K562 (cell line): ENCODE results near the gene HOXC10. TPM values are rescaled to one million over a fixed set of nuclear protein-coding genes. Genes with fewer than 3 reads are reported as not detected.

Experiments used
- ATAC-seq: fragments of 200-7000 bp; cut with Tn5 transposase; 3 replicates; pipeline ENCODE4 v1.9.1; 2020; ENCODE audit warnings: moderate library complexity
- BruUV-seq: library from RNA; stranded (reverse); fragments of 400-500 nt; replicated peaks from 2 replicates; lab custom pipeline; 2021; lab: Mats Ljungman, UMichigan
- CTCF ChIA-PET: fragments of 300-600 bp; formaldehyde crosslinking; extraction: SDS; loops from one replicate; lab custom pipeline; 2021; ENCODE audit warnings: low intra/inter-chr PET ratio; lab: Yijun Ruan, JAX
- POLR2A ChIA-PET: fragments of 300-600, 350-650 bp; sonication (Branson Sonifier 250); formaldehyde crosslinking; extraction: SDS; loops from one replicate; lab custom pipeline; 2021; ENCODE audit warnings: antibody characterized with exemption, inconsistent platforms; lab: Yijun Ruan, JAX
- DNase-seq, 4 experiments: peaks; one replicate each; pipeline versions ENCODE4 v3.0.0 to v3.0.0-alpha.2; 2011 to 2018; ENCODE audit warnings: low spot score in 3 of 4, mixed read lengths in 3 of 4; ENCODE audit errors: extremely low read depth in 1 of 4
- FAIRE-seq: peaks from 2 replicates; lab custom pipeline; 2011; peaks lifted over from hg19 to GRCh38; lab: Jason Lieb, UNC
- H2AFZ ChIP-seq: 2 replicates; pipeline ENCODE4 v1.6.0; 2011; ENCODE audit warnings: low read depth, low read length, control low read depth, inconsistent platforms
- H3K27ac ChIP-seq: fragments of 200-600 bp; 3 replicates; pipeline ENCODE4 v1.8.0; 2011; ENCODE audit warnings: low read depth, mild to moderate bottlenecking, control low read depth, inconsistent platforms, low read length, moderate library complexity, mixed read lengths; ENCODE audit errors: extremely low read depth
- H3K27me3 ChIP-seq, 2 experiments: fragments of 300-600 bp in 1 of 2; 2 replicates in 1 of 2; 3 replicates in 1 of 2; pipeline versions ENCODE4 v1.6.0 to v1.8.0; 2011; ENCODE audit warnings: inconsistent platforms in 2 of 2, low read length in 2 of 2, mild to moderate bottlenecking in 1 of 2, mixed read lengths in 1 of 2, moderate library complexity in 1 of 2; ENCODE audit not compliant: control insufficient read depth in 2 of 2, insufficient read depth in 2 of 2
- H3K36me3 ChIP-seq: fragments of 300-600 bp; 3 replicates; pipeline ENCODE4 v1.8.0; 2011; ENCODE audit warnings: mild to moderate bottlenecking, low read length, inconsistent platforms; ENCODE audit not compliant: control insufficient read depth, insufficient read depth
- H3K4me1 ChIP-seq, 2 experiments: fragments of 200-600 bp in 1 of 2; replicated peaks in 1 of 2; 2 replicates in 1 of 2; 3 replicates in 1 of 2; pipeline versions ENCODE4 v1.5.1 to v1.8.0; 2011; ENCODE audit warnings: inconsistent platforms in 2 of 2, low read length in 2 of 2, mild to moderate bottlenecking in 1 of 2, mixed read lengths in 1 of 2, moderate library complexity in 1 of 2; ENCODE audit not compliant: control insufficient read depth in 2 of 2, insufficient read depth in 2 of 2
- H3K4me2 ChIP-seq: 2 replicates; pipeline ENCODE4 v1.6.1; 2011; ENCODE audit warnings: low read length, control low read depth, inconsistent platforms, mixed read lengths; ENCODE audit not compliant: insufficient read depth
- H3K4me3 ChIP-seq: fragments of 200-600 bp; sonication (generic), shearing (Covaris generic); 2 replicates; pipeline ENCODE4 v1.5.1; 2016; ENCODE audit warnings: control low read depth, inconsistent platforms
- H3K79me2 ChIP-seq: fragments of 200-600 bp; 3 replicates; pipeline ENCODE4 v1.8.0; 2011; ENCODE audit warnings: low read length, inconsistent platforms; ENCODE audit not compliant: control insufficient read depth, insufficient read depth
- H3K9ac ChIP-seq, 2 experiments: 2 replicates each; pipeline versions ENCODE4 v1.6.0 to v1.6.1; 2011; ENCODE audit warnings: low read depth in 2 of 2, low read length in 2 of 2, control low read depth in 1 of 2, inconsistent platforms in 1 of 2, mild to moderate bottlenecking in 1 of 2, mixed read lengths in 1 of 2; ENCODE audit not compliant: insufficient read depth in 1 of 2
- H3K9me1 ChIP-seq: one replicate; pipeline ENCODE4 v1.6.0; 2011; ENCODE audit warnings: inconsistent platforms, mild to moderate bottlenecking, low read length, moderate library complexity; ENCODE audit not compliant: control insufficient read depth, insufficient read depth
- H3K9me3 ChIP-seq: replicated peaks from 2 replicates; pipeline ENCODE4 v1.5.1; 2011; ENCODE audit warnings: low read depth, low read length, inconsistent platforms; ENCODE audit not compliant: control insufficient read depth, insufficient read depth
- H4K20me1 ChIP-seq: replicated peaks from 2 replicates; pipeline ENCODE4 v1.6.1; 2011; ENCODE audit warnings: low read length, inconsistent platforms, mixed read lengths; ENCODE audit not compliant: control insufficient read depth, insufficient read depth
- HSF4 ChIP-seq: fragments of 250-450 bp; sonication (Bioruptor Pico); IDR thresholded peaks from 2 replicates; pipeline ENCODE4 v2.1.2; 2022; ENCODE audit warnings: mild to moderate bottlenecking, moderate library complexity, borderline replicate concordance
- KAT7 ChIP-seq: sonication (generic); formaldehyde crosslinking; IDR thresholded peaks from 2 replicates; pipeline ENCODE4 v1.8.0; 2022; ENCODE audit warnings: missing genetic modification reagents, mild to moderate bottlenecking, borderline replicate concordance
- PRDM10 ChIP-seq: fragments of 450-650 bp; IDR thresholded peaks from 2 replicates; pipeline ENCODE4 v1.6.1; 2018; ENCODE audit not compliant: partially characterized antibody
- WGBS: fragments of 100-300 bp; shearing (Covaris generic); methylation state at CpG from one replicate; pipeline ENCODE4 v1.1.6; 2016; ENCODE audit warnings: low coverage, mixed read lengths; ENCODE audit not compliant: insufficient coverage; ENCODE audit errors: missing lambda C conversion rate; 5-methylcytosine and 5-hydroxymethylcytosine counted together
- in situ Hi-C: fragments of 300-500 bp; cut with MboI; formaldehyde crosslinking; loops from 4 replicates; pipeline ENCODE4 v1.15.0; 2018; ENCODE audit warnings: inconsistent platforms, mixed read lengths
- intact Hi-C: fragments of 100-400 bp; cut with micrococcal nuclease; formaldehyde crosslinking; loops from 2 replicates; pipeline ENCODE4 v1.14.2; 2022
- polyA plus RNA-seq, 8 experiments: library from polyadenylated mRNA; depleted of rRNA in 4 of 8; stranded (reverse) in 5 of 8; unstranded in 3 of 8; fragments of >200 nt; fragmentation: Nextera tagmentation in 2 of 8; fragmentation: Illumina TruSeq in 1 of 8; extraction: Ambion mirVana in 2 of 8; extraction: Trizol in 1 of 8; gene quantifications; 2 replicates each; pipeline versions ENCODE4 v1.2.1 to v1.2.3, GENCODE V29; 2011 to 2014; ENCODE audit warnings: inconsistent platforms in 1 of 8, missing spikeins in 1 of 8
- total RNA-seq, 7 experiments: library from RNA; depleted of rRNA in 6 of 7; stranded (reverse); fragments of >200 nt in 6 of 7; fragmentation: Illumina TruSeq in 2 of 7; extraction: Trizol in 2 of 7; gene quantifications; 2 replicates each; pipeline versions ENCODE4 v1.2.1 to v1.2.3, GENCODE V29; 2011 to 2021; ENCODE audit warnings: low replicate concordance in 1 of 7
- TF ChIP-seq, protein P1 (sequence below): fragments of 200-800 bp; sonication (Bioruptor generic); IDR thresholded peaks from 2 replicates; pipeline ENCODE4 v1.6.1; 2017; ENCODE audit warnings: missing genetic modification characterization, missing compliant biosample characterization

The HOXC10 gene
- total and polyA plus RNA-seq, 9 of the 15 experiments (the other 6 are each of a cell fraction or from before 2014, with no cell fraction given): 0.13 to 0.77 (median 0.35) TPM; not detected in 2

DNA sequence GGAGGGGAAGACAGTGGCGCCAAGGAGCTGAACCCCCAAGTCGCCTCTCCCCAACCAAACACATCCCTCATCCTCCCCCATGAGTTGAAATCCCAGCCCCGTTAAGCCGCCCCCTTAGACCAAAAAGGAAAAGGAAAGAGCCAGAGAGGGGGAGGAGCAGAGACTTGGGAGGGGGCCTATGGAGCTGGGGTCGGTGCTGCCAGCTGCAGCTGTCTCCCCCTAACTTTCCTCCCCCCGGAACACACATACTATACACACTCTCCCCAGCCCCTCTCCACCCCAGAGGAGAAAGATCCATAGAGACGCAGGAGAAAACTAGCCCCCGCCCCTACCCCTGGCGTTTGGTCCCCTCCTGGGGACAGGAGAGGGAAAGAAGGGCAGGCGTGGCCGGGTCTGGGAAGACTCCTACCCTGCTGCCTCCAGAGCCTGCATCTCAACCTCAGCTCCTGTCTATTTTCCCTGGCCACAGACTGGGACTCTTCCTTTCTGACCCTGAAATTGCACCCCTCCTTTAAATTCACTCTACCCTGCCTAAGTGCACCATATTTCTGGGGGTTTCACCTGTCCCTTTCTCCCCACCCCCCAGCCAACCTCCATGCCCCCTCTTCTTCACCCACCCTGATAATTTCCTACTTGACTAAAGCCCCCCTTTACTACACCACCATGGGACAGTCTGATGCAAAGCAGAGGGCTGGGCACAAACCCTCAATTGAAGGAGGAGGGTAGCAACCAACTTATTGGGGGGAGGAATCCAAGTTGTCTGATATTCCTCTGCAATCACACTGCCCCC lies 13.4 kb downstream of the HOXC10 start:
- FAIRE-seq: no peak
- in situ Hi-C loops (no loop called here), intact Hi-C loops (no loop called here)

More for the DNA sequence above, 13.4 kb downstream of the HOXC10 start:
- ATAC-seq (no peak), DNase-seq (no peak)
- H4K20me1 ChIP-seq: no peaks in the 10 kb centered on the region
- H2AFZ ChIP-seq: no peak overlapping the region
- TF ChIP-seq KAT7 (CRISPR knock-in tag): 0 out of 2 replicates have a peak, but pooled peaks have one; percentile 37
- TF ChIP-seq HSF4 (CRISPR knock-in tag): no peak
- TF ChIP-seq, protein P1, sequence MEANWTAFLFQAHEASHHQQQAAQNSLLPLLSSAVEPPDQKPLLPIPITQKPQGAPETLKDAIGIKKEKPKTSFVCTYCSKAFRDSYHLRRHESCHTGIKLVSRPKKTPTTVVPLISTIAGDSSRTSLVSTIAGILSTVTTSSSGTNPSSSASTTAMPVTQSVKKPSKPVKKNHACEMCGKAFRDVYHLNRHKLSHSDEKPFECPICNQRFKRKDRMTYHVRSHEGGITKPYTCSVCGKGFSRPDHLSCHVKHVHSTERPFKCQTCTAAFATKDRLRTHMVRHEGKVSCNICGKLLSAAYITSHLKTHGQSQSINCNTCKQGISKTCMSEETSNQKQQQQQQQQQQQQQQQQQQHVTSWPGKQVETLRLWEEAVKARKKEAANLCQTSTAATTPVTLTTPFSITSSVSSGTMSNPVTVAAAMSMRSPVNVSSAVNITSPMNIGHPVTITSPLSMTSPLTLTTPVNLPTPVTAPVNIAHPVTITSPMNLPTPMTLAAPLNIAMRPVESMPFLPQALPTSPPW: peak; percentile 21; the same call in 1 of the 2 replicates
- peak; percentile 81 for TF ChIP-seq PRDM10
- 0 out of 2 replicates have a peak overlapping the region, but pooled peaks have one; percentile 6 for H3K4me2 ChIP-seq
- BruUV-seq: no TSS peak
- H3K9ac ChIP-seq: peak overlapping the region in 1 of 2 experiments; percentile 29; a peak in 1 of 4 replicates
- H3K27ac ChIP-seq: no peak overlapping the region
- POLR2A ChIA-PET: interaction anchor here (0.5 to 5.6 kb wide), 8 partner anchors 11 to 239 kb away, joined by 3 to 43 read pairs (median 3); partner anchors contain the start of gene HOXC12
- 47% methylated on average over 6 of the region's 11 CpGs for WGBS
- H3K4me3 ChIP-seq: no peak overlapping the region
- CTCF ChIA-PET: interaction anchor here (0.6 kb wide), 1 partner anchor 290 kb away, joined by 3 read pairs; no protein-coding TSS in a partner anchor
- H3K27me3 ChIP-seq: no peaks in the 10 kb centered on the region
- no peaks in the 10 kb centered on the region for H3K36me3 ChIP-seq
- H3K9me1 ChIP-seq: no peaks in the 10 kb centered on the region
- H3K9me3 ChIP-seq: no peaks in the 10 kb centered on the region
- peaks cover 38 to 74% of the 10 kb centered on the region in 2 experiments for H3K4me1 ChIP-seq
- peaks cover 46% of the 10 kb centered on the region for H3K79me2 ChIP-seq
